ENCODE results near the gene AKAP6. TPM values are rescaled to one million over a fixed set of nuclear protein-coding genes. Genes with fewer than 3 reads are reported as not detected.

Gene AKAP6
- total RNA-seq, 1 donor from 2014 or later, result 2.8 TPM

DNA sequence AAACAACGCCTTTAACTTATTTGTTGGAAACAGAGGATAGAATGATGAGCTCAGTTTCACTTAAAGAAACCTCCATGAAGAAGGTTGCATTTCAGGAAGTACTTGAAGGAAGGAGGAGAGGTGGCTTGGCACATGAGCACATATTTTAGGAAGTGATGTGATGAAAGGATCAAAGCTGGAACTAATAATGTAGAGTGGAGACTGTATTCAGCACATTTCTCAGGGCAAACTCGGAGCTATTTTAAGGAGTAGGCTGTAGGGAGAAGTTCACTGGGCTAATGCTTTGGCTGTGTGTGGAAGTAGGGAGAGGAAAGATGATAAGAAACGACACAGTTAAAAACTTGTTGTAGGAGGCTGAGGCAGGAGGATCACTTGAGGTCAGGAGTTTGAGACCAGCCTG, 272.8 kb downstream of the AKAP6 start:
- no peaks in the 10 kb centered on the region for H3K9me3 ChIP-seq (ENCODE audit: insufficient read depth, low read depth, low read length)
- no peak overlapping the region for H3K9ac ChIP-seq (ENCODE audit: low read length)
- no peaks in the 10 kb centered on the region for H3K36me3 Mint-ChIP-seq (ENCODE audit: low read depth, unreplicated experiment)
- H3K4me2 ChIP-seq (ENCODE audit: low read length), result no peak overlapping the region
- no peak overlapping the region for H3K4me3 Mint-ChIP-seq (ENCODE audit: unreplicated experiment)
- H3K27ac ChIP-seq (ENCODE audit: low read depth, low read length), result no peak overlapping the region
- no peaks in the 10 kb centered on the region for H3K79me2 ChIP-seq (ENCODE audit: insufficient read depth, low read length)
- peak; percentile 30 for DNase-seq (ENCODE audit: low read depth)
- H3K27ac Mint-ChIP-seq (ENCODE audit: unreplicated experiment), result no peak overlapping the region
- no peaks in the 10 kb centered on the region for H3K27me3 ChIP-seq (ENCODE audit: insufficient read depth, low read length)
- no peaks in the 10 kb centered on the region for H3K9me3 Mint-ChIP-seq (ENCODE audit: unreplicated experiment)
- FAIRE-seq, result no peak
- H3K4me1 Mint-ChIP-seq (ENCODE audit: low read depth, unreplicated experiment), result peaks cover 8% of the 10 kb centered on the region
- no peaks in the 10 kb centered on the region for H3K27me3 Mint-ChIP-seq (ENCODE audit: low read depth, unreplicated experiment)
- no peak overlapping the region for H3K4me3 ChIP-seq (ENCODE audit: insufficient read depth, low read depth, low read length)
- TF ChIP-seq, protein P1, sequence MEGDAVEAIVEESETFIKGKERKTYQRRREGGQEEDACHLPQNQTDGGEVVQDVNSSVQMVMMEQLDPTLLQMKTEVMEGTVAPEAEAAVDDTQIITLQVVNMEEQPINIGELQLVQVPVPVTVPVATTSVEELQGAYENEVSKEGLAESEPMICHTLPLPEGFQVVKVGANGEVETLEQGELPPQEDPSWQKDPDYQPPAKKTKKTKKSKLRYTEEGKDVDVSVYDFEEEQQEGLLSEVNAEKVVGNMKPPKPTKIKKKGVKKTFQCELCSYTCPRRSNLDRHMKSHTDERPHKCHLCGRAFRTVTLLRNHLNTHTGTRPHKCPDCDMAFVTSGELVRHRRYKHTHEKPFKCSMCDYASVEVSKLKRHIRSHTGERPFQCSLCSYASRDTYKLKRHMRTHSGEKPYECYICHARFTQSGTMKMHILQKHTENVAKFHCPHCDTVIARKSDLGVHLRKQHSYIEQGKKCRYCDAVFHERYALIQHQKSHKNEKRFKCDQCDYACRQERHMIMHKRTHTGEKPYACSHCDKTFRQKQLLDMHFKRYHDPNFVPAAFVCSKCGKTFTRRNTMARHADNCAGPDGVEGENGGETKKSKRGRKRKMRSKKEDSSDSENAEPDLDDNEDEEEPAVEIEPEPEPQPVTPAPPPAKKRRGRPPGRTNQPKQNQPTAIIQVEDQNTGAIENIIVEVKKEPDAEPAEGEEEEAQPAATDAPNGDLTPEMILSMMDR (IDR thresholded peaks at IDR 0.05; ENCODE audit: insufficient read depth, low read depth, low read length), result no peak
- TF ChIP-seq EZH2 (IDR thresholded peaks at IDR 0.05; ENCODE audit: insufficient read depth, low read length), result no peak
- H2AFZ ChIP-seq (ENCODE audit: low read depth, low read length), result no peak overlapping the region
- no peaks in the 10 kb centered on the region for H3K4me1 ChIP-seq (ENCODE audit: insufficient read depth, low read length)
- no peaks in the 10 kb centered on the region for H3K36me3 ChIP-seq (ENCODE audit: insufficient read depth, low read length)
- H4K20me1 ChIP-seq (ENCODE audit: insufficient read depth, low read length), result no peaks in the 10 kb centered on the region

DNA sequence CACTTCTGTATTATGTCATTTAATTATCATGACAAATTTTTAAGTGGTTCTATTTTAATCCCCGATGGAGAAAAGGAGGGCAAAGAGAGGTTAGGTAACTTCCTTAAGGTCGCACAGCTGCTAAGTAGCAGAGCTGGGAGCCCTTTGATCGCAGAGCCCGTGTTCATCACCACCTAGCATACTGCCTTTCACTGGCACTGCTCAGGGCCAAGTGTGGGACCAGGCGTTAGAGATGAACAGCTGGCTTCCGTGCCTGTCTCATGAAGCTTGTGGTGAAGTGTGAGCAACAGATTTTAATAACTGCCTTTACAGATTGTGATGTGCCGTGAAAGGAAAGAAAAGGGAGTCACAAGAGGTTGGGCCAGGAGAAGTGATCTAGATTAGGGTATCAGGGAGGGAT, 273.6 kb downstream of the AKAP6 start:
- TF ChIP-seq, protein P1 (IDR thresholded peaks at IDR 0.05; ENCODE audit: insufficient read depth, low read depth, low read length), result no peak
- TF ChIP-seq EZH2 (IDR thresholded peaks at IDR 0.05; ENCODE audit: insufficient read depth, low read length), result no peak
- no peak for FAIRE-seq

DNA sequence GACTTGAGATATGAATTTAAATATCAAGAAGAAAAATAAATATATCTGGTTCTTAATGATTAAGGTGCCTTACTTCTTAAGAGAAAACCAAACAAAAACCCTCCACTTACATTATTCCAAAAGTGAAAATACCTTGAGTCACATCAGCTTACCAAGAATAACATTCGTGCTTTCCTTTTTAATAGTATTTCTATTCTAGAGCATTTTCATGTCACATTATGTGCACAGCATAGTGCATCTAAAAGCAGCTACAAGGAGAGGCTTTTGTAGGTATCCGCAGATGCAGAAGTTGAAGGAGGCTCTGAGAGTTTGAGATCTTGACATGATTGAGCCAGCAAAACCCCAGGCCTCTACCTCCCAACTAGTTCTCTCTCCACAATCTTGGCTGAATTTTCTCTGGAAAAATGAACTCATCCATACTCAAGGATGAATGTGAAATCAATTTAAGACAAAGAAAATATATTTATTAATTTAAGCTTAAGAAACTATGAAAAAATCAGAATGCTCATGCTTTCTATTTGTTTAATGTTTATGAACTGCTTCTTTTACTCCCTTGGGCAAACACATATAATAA, 275.0 kb downstream of the AKAP6 start:
- no peak for DNase-seq (ENCODE audit: low read depth)
- Histone ChIP-seq H3K4me1 (ENCODE audit: insufficient read depth, low read length) (peaks cover 7% of the 10 kb centered on the region), H3K79me2 (ENCODE audit: insufficient read depth, low read length) (no peaks in the 10 kb centered on the region), H4K20me1 (ENCODE audit: insufficient read depth, low read length) (no peaks in the 10 kb centered on the region), H3K9me3 (ENCODE audit: insufficient read depth, low read depth, low read length) (no peaks in the 10 kb centered on the region), H2AFZ (ENCODE audit: low read depth, low read length) (no peak overlapping the region), H3K27me3 (ENCODE audit: insufficient read depth, low read length) (no peaks in the 10 kb centered on the region), H3K36me3 (ENCODE audit: insufficient read depth, low read length) (no peaks in the 10 kb centered on the region), H3K4me3 (ENCODE audit: insufficient read depth, low read depth, low read length) (no peak overlapping the region), H3K4me2 (ENCODE audit: low read length) (no peak overlapping the region), H3K27ac (ENCODE audit: low read depth, low read length) (no peak overlapping the region), H3K9ac (ENCODE audit: low read length) (no peak overlapping the region)
- Mint-ChIP-seq H3K36me3 (ENCODE audit: low read depth, unreplicated experiment) (no peaks in the 10 kb centered on the region), H3K27ac (ENCODE audit: unreplicated experiment) (no peak overlapping the region), H3K4me3 (ENCODE audit: unreplicated experiment) (no peak overlapping the region), H3K27me3 (ENCODE audit: low read depth, unreplicated experiment) (no peaks in the 10 kb centered on the region), H3K4me1 (ENCODE audit: low read depth, unreplicated experiment) (no peaks in the 10 kb centered on the region), H3K9me3 (ENCODE audit: unreplicated experiment) (no peaks in the 10 kb centered on the region)
- FAIRE-seq, result no peak
- TF ChIP-seq EZH2 (IDR thresholded peaks at IDR 0.05; ENCODE audit: insufficient read depth, low read length), result no peak
- TF ChIP-seq, protein P1 (IDR thresholded peaks at IDR 0.05; ENCODE audit: insufficient read depth, low read depth, low read length), result no peak

More for the DNA sequence above, 273.6 kb downstream of the AKAP6 start:
- Histone ChIP-seq H3K27me3 (ENCODE audit: insufficient read depth, low read length) (no peaks in the 10 kb centered on the region), H3K9me3 (ENCODE audit: insufficient read depth, low read depth, low read length) (no peaks in the 10 kb centered on the region), H4K20me1 (ENCODE audit: insufficient read depth, low read length) (no peaks in the 10 kb centered on the region), H3K4me2 (ENCODE audit: low read length) (no peak overlapping the region), H2AFZ (ENCODE audit: low read depth, low read length) (no peak overlapping the region), H3K4me3 (ENCODE audit: insufficient read depth, low read depth, low read length) (no peak overlapping the region), H3K9ac (ENCODE audit: low read length) (no peak overlapping the region), H3K27ac (ENCODE audit: low read depth, low read length) (no peak overlapping the region), H3K79me2 (ENCODE audit: insufficient read depth, low read length) (no peaks in the 10 kb centered on the region), H3K4me1 (ENCODE audit: insufficient read depth, low read length) (no peaks in the 10 kb centered on the region), H3K36me3 (ENCODE audit: insufficient read depth, low read length) (no peaks in the 10 kb centered on the region)
- Mint-ChIP-seq H3K36me3 (ENCODE audit: low read depth, unreplicated experiment) (no peaks in the 10 kb centered on the region), H3K27ac (ENCODE audit: unreplicated experiment) (no peak overlapping the region), H3K4me1 (ENCODE audit: low read depth, unreplicated experiment) (peaks cover 7% of the 10 kb centered on the region), H3K4me3 (ENCODE audit: unreplicated experiment) (no peak overlapping the region), H3K9me3 (ENCODE audit: unreplicated experiment) (no peaks in the 10 kb centered on the region), H3K27me3 (ENCODE audit: low read depth, unreplicated experiment) (no peaks in the 10 kb centered on the region)
- no peak for DNase-seq (ENCODE audit: low read depth)
